T-helper 1 cell treated with Interleukin-12 subunit alpha and Interleukin-12 subunit beta and Interleukin-4 antibody, amounts not matched to agents 30 μg/mL and 1 μg/mL, for 36 hours (primary cell): Measurements from ENCODE around the gene SCARB1.

ENCODE experiments used
- H3K27ac Mint-ChIP-seq: one replicate; pipeline ENCODE4 v1.8.0; 2021; ENCODE audit warnings: mild to moderate bottlenecking, mixed read lengths
- H3K27me3 Mint-ChIP-seq: one replicate; pipeline ENCODE4 v1.8.0; 2021; ENCODE audit warnings: low read depth, mixed read lengths
- H3K36me3 Mint-ChIP-seq: one replicate; pipeline ENCODE4 v1.8.0; 2021; ENCODE audit warnings: low read depth, mixed read lengths
- H3K4me1 Mint-ChIP-seq: one replicate; pipeline ENCODE4 v1.8.0; 2021; ENCODE audit warnings: low read depth, mixed read lengths
- H3K4me3 Mint-ChIP-seq: one replicate; pipeline ENCODE4 v1.8.0; 2021; ENCODE audit warnings: mild to moderate bottlenecking, moderate library complexity, mixed read lengths
- H3K9me3 Mint-ChIP-seq: one replicate; pipeline ENCODE4 v1.8.0; 2021; ENCODE audit warnings: mixed read lengths

SCARB1 gene

DNA sequence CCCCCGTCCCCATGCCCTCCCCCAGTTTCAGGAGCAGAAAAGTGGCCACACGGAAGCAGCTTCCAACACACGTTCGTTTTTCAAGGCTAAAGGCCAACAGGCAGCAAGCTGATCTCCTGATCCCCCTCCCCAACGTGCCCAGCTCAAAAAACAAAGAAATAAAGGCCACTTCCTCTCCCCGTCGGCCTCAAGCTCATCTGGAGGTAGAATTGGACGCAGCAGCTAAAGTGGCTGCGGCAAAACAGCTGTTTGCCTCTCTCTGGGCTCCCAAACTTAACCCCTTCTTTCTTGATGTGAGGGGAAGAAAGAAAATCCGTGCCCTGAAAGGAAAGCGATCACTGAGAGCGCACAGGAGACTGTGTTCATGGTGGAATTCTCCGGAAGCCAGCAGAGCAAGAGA is 66.3 kb downstream of the SCARB1 start:
- Mint-ChIP-seq H3K27me3 (no peaks in the 10 kb centered on the region), H3K4me1 (peaks cover 5% of the 10 kb centered on the region), H3K4me3 (no peak overlapping the region), H3K36me3 (peaks cover 3% of the 10 kb centered on the region), H3K9me3 (no peaks in the 10 kb centered on the region), H3K27ac (no peak overlapping the region)

GRCh38 chr12:124796303-124796960 is 67.2 kb downstream of the SCARB1 start:
- H3K4me1 Mint-ChIP-seq, result peaks cover 5% of the 10 kb centered on the region
- H3K27ac Mint-ChIP-seq, result no peak overlapping the region
- no peak overlapping the region for H3K4me3 Mint-ChIP-seq
- H3K36me3 Mint-ChIP-seq, result peaks cover 3% of the 10 kb centered on the region
- H3K27me3 Mint-ChIP-seq, result no peaks in the 10 kb centered on the region
- H3K9me3 Mint-ChIP-seq, result no peaks in the 10 kb centered on the region

GRCh38 chr12:124795081-124795948 is 68.3 kb downstream of the SCARB1 start:
- Mint-ChIP-seq H3K36me3 (peaks cover 3% of the 10 kb centered on the region), H3K27me3 (no peaks in the 10 kb centered on the region), H3K27ac (no peak overlapping the region), H3K4me1 (peaks cover 5% of the 10 kb centered on the region), H3K9me3 (no peaks in the 10 kb centered on the region), H3K4me3 (no peak overlapping the region)

DNA sequence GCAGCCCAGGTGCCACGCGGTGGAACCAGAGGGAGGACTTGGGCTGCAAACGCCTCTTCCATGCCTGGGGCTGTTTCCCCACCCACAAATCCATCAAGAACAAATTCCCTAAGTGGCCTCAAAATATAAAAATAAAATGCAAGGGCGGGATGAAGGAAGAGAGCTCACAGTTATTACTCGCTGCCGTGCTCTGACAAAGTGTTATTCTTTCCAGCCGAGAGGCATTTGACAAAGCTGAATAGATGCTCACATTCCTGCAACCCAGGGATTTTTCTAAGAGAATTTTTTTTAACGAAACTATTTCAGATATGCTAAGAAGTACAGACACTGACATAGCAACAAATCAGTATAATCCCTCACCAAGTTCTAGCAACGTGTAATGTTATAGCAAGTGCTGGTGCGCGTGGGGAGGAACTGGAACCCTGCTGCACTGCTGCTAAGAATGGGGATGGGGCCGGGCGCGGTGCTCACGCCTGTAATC is 70.7 kb downstream of the SCARB1 start:
- no peaks in the 10 kb centered on the region for H3K27me3 Mint-ChIP-seq
- no peak overlapping the region for H3K4me3 Mint-ChIP-seq
- H3K36me3 Mint-ChIP-seq, result peaks cover 3% of the 10 kb centered on the region
- H3K27ac Mint-ChIP-seq, result no peak overlapping the region
- H3K9me3 Mint-ChIP-seq, result no peaks in the 10 kb centered on the region
- peaks cover 5% of the 10 kb centered on the region for H3K4me1 Mint-ChIP-seq

DNA sequence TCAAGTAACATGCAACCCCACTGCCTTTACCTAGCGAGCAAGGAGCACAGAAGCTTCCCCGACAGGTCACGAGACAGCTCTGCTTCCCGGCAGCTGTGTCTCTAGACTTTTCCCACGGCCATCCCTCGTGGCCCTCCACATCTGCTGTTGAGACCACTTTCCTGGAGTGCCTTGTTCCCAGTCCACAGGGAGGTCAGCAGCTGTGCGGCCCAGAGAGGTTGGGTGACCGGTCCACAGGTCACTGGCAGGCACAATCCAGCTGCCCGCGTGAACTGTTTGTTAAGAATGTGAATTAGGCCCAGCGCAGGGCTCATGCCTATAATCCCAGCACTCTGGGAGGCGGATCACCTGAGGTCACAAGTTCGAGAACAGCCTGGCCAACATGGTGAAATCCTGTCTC is 71.5 kb downstream of the SCARB1 start:
- H3K4me1 Mint-ChIP-seq, result peaks cover 5% of the 10 kb centered on the region
- H3K4me3 Mint-ChIP-seq, result no peak overlapping the region
- no peaks in the 10 kb centered on the region for H3K27me3 Mint-ChIP-seq
- no peak overlapping the region for H3K27ac Mint-ChIP-seq
- H3K9me3 Mint-ChIP-seq, result no peaks in the 10 kb centered on the region
- H3K36me3 Mint-ChIP-seq, result peaks cover 3% of the 10 kb centered on the region

GRCh38 chr12:124790650-124791400 is 72.8 kb downstream of the SCARB1 start:
- H3K27me3 Mint-ChIP-seq, result no peaks in the 10 kb centered on the region
- peaks cover 3% of the 10 kb centered on the region for H3K36me3 Mint-ChIP-seq
- no peaks in the 10 kb centered on the region for H3K9me3 Mint-ChIP-seq
- no peak overlapping the region for H3K27ac Mint-ChIP-seq
- no peaks in the 10 kb centered on the region for H3K4me1 Mint-ChIP-seq
- no peak overlapping the region for H3K4me3 Mint-ChIP-seq

- no peak overlapping the region for H3K27ac Mint-ChIP-seq
- H3K27me3 Mint-ChIP-seq, result no peaks in the 10 kb centered on the region
- no peaks in the 10 kb centered on the region for H3K4me1 Mint-ChIP-seq
- no peaks in the 10 kb centered on the region for H3K9me3 Mint-ChIP-seq
- no peak overlapping the region for H3K4me3 Mint-ChIP-seq
- H3K36me3 Mint-ChIP-seq, result peaks cover 3% of the 10 kb centered on the region
These were observed 74.6 kb downstream of the SCARB1 start for GRCh38 chr12:124788936-124789555.

GRCh38 chr12:124786061-124786964 is 77.4 kb downstream of the SCARB1 start:
- Mint-ChIP-seq H3K4me1 (no peaks in the 10 kb centered on the region), H3K27ac (no peak overlapping the region)

GRCh38 chr12:124784871-124785572 is 78.6 kb downstream of the SCARB1 start:
- no peaks in the 10 kb centered on the region for H3K9me3 Mint-ChIP-seq
- no peak overlapping the region for H3K27ac Mint-ChIP-seq
- no peaks in the 10 kb centered on the region for H3K4me1 Mint-ChIP-seq
- no peaks in the 10 kb centered on the region for H3K36me3 Mint-ChIP-seq
- H3K4me3 Mint-ChIP-seq, result no peak overlapping the region
- no peaks in the 10 kb centered on the region for H3K27me3 Mint-ChIP-seq

More at GRCh38 chr12:124786061-124786964, 77.4 kb downstream of the SCARB1 start:
- Mint-ChIP-seq H3K9me3 (no peaks in the 10 kb centered on the region), H3K36me3 (no peaks in the 10 kb centered on the region), H3K27me3 (no peaks in the 10 kb centered on the region), H3K4me3 (no peak overlapping the region)

DNA sequence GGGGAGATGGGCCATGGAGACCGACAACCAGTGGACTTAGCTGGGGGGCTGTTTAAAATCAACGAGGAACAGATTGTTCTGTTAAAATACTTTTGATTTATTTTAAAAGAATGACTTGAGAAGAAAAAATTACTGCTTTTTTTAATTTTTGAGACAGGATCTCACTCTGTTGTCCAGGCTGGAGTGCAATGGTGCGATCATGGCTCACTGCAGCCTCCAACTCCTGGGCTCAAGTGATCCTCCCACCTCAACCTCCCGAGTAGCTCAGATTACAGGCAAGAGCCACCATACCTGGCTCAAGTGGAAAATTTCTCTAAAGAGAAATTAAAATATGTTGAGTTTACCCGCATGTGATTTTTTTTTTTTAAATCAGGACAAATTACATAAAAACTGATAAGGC is 80.6 kb downstream of the SCARB1 start:
- Mint-ChIP-seq H3K4me1 (peaks cover 2% of the 10 kb centered on the region), H3K27ac (no peak overlapping the region), H3K36me3 (no peaks in the 10 kb centered on the region), H3K9me3 (no peaks in the 10 kb centered on the region), H3K4me3 (no peak overlapping the region), H3K27me3 (no peaks in the 10 kb centered on the region)

DNA sequence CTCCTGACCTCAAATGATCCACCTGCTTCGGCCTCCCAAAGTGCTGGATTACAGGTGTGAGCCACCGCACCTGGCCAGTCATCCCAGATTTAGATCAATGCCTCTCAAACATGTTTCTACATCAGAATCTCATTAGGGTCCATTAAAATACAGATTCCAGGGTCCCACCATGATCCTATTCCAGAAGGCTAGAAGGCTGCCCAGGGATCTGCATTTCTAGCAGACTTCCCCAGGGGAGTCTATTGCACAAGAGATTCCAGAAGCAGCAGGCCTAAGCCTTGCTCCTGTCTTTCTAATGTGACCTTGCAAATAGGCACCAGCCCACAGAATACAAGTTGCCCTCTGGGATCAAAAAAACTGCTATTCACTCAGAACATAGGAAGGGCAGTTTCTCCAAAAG is 81.5 kb downstream of the SCARB1 start:
- Mint-ChIP-seq H3K9me3 (no peaks in the 10 kb centered on the region), H3K27me3 (no peaks in the 10 kb centered on the region), H3K4me3 (no peak overlapping the region), H3K4me1 (peaks cover 2% of the 10 kb centered on the region), H3K36me3 (no peaks in the 10 kb centered on the region), H3K27ac (no peak overlapping the region)

DNA sequence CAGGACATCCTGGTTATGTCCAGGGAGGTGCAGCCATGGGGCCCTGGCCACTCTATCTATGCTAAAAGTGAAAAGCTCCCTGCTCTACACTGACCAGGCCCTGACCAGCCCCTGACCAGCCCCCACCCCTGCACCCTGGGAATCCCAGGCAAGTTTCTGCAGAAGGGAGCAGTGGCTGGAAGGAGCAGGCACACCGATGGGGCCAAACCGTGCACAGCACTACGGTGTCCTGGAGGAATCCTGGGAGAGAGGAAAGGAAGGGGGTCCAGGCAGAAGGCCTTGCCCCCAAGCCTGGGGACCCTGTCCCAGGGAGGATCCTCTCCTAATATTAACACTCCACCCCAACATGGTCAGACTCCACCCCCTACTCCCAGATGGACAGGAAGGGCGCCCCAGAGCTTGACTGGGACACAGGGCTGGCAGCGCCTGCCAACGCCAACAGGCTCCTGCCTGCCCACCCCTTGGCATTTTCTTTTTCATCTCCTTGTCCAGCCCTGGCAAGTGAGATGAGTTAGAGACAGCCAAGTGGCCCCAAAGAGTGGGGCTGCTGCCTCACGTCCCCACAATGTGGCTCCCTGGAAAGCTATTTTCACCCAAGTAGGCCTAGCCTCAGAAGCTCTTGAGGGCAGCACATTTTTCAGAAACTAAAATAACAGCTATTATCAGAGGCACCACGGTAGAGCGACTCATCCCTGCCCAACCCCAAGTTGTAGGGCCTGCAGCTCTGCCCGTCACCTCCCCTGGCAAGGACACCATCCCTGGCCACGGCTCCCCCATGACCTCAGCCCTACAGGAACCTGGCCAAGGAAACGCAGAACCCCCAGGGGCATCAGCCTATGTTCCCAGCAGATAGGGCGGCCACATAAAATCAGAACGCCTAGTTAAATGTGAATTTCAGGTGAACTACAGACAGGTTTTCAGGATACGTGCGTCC is 82.6 kb downstream of the SCARB1 start:
- Mint-ChIP-seq H3K4me1 (peaks cover 4% of the 10 kb centered on the region), H3K27me3 (no peaks in the 10 kb centered on the region), H3K9me3 (no peaks in the 10 kb centered on the region), H3K36me3 (no peaks in the 10 kb centered on the region), H3K4me3 (no peak overlapping the region), H3K27ac (no peak overlapping the region)
